GM23338 (cell line): ENCODE data around the gene PRPSAP2. TPM values are rescaled to one million over a fixed set of nuclear protein-coding genes. Genes with fewer than 3 reads are reported as not detected.

Experiments
- ATAC-seq: fragments of 200-7000 bp; cut with Tn5 transposase; 3 replicates; pipeline ENCODE4 v1.9.1; 2020
- DNase-seq: peaks from one replicate; pipeline ENCODE4 v3.0.0-alpha.2; 2015; ENCODE audit warnings: low spot score
- H2AFZ ChIP-seq: fragments of 200-600 bp; sonication (generic); 2 replicates; pipeline ENCODE4 v1.8.0; 2016; ENCODE audit warnings: antibody characterized with exemption, mild to moderate bottlenecking, moderate library complexity
- H3F3A ChIP-seq: fragments of 200-600 bp; sonication (generic); replicated peaks from 2 replicates; pipeline ENCODE4 v1.8.0; 2017; ENCODE audit warnings: antibody characterized with exemption, mixed run types, low read depth
- H3K27ac ChIP-seq: fragments of 200-600 bp; sonication (generic); 2 replicates; pipeline ENCODE4 v1.6.1; 2016; ENCODE audit warnings: low read depth
- H3K27me3 ChIP-seq: fragments of 200-600 bp; sonication (generic); 2 replicates; pipeline ENCODE4 v1.8.0; 2016; ENCODE audit warnings: mild to moderate bottlenecking, mixed run types, moderate library complexity; ENCODE audit not compliant: insufficient read depth
- H3K36me3 ChIP-seq: fragments of 200-600 bp; sonication (generic); 2 replicates; pipeline ENCODE4 v1.8.0; 2016; ENCODE audit warnings: mild to moderate bottlenecking; ENCODE audit not compliant: insufficient read depth
- H3K4me1 ChIP-seq: fragments of 200-600 bp; sonication (generic); 2 replicates; pipeline ENCODE4 v1.8.0; 2016; ENCODE audit warnings: mild to moderate bottlenecking, moderate library complexity; ENCODE audit not compliant: insufficient read depth
- H3K4me2 ChIP-seq: fragments of 200-600 bp; sonication (generic); 2 replicates; pipeline ENCODE4 v1.7.1; 2017; ENCODE audit warnings: mixed run types
- H3K4me3 ChIP-seq: fragments of 200-600 bp; sonication (generic); 2 replicates; pipeline ENCODE4 v1.6.1; 2016; ENCODE audit warnings: mixed run types
- H3K79me2 ChIP-seq: fragments of 200-600 bp; sonication (generic); replicated peaks from 2 replicates; pipeline ENCODE4 v1.8.0; 2017; ENCODE audit warnings: mild to moderate bottlenecking; ENCODE audit not compliant: insufficient read depth
- H3K9me2 ChIP-seq: fragments of 200-600 bp; sonication (generic); 2 replicates; pipeline ENCODE4 v1.8.0; 2017; ENCODE audit not compliant: insufficient read depth
- H4K20me1 ChIP-seq: fragments of 200-600 bp; sonication (generic); replicated peaks from 2 replicates; pipeline ENCODE4 v1.8.0; 2017; ENCODE audit warnings: mild to moderate bottlenecking; ENCODE audit not compliant: insufficient read depth
- H3K27ac Mint-ChIP-seq: 2 replicates; pipeline ENCODE4 v1.8.0; 2020; ENCODE audit warnings: inconsistent platforms, mild to moderate bottlenecking, moderate library complexity, mixed read lengths
- H3K27me3 Mint-ChIP-seq: 3 replicates; pipeline ENCODE4 v1.8.0; 2022; ENCODE audit warnings: low read depth, mild to moderate bottlenecking, moderate library complexity, mixed read lengths, inconsistent platforms; ENCODE audit not compliant: insufficient read depth, poor library complexity
- H3K36me3 Mint-ChIP-seq: 3 replicates; pipeline ENCODE4 v1.8.0; 2021; ENCODE audit warnings: low read depth, mild to moderate bottlenecking, inconsistent platforms, moderate library complexity, mixed read lengths
- H3K4me1 Mint-ChIP-seq: 3 replicates; pipeline ENCODE4 v1.8.0; 2020; ENCODE audit warnings: mild to moderate bottlenecking, inconsistent platforms, mixed read lengths
- H3K4me3 Mint-ChIP-seq: 3 replicates; pipeline ENCODE4 v1.8.0; 2021; ENCODE audit warnings: moderate library complexity, mild to moderate bottlenecking, inconsistent platforms, mixed read lengths
- H3K9me3 Mint-ChIP-seq: 3 replicates; pipeline ENCODE4 v1.8.0; 2020; ENCODE audit warnings: moderate library complexity, mild to moderate bottlenecking, inconsistent platforms, mixed read lengths
- CREB1 ChIP-seq: fragments of 250-450 bp; sonication (Bioruptor Pico); IDR thresholded peaks from 2 replicates; pipeline ENCODE4 v1.5.0; 2020; ENCODE audit warnings: low read depth, mild to moderate bottlenecking, moderate library complexity
- EZH2phosphoT487 ChIP-seq: fragments of 200-600 bp; sonication (generic); IDR thresholded peaks from one replicate; pipeline ENCODE4 v1.8.1; 2018; ENCODE audit warnings: antibody characterized with exemption; ENCODE audit not compliant: unreplicated experiment
- JUNB ChIP-seq: IDR thresholded peaks from one replicate; pipeline ENCODE4 v1.6.1; 2016; ENCODE audit warnings: antibody characterized with exemption; ENCODE audit not compliant: unreplicated experiment
- NANOG ChIP-seq: IDR thresholded peaks from 2 replicates; pipeline ENCODE4 v1.6.1; 2016; ENCODE audit warnings: antibody characterized with exemption, borderline replicate concordance
- POLR2AphosphoS5 ChIP-seq: IDR thresholded peaks from 2 replicates; pipeline ENCODE4 v1.6.1; 2016; ENCODE audit warnings: antibody characterized with exemption, low read depth
- STAT1 ChIP-seq: IDR thresholded peaks from one replicate; pipeline ENCODE4 v1.6.1; 2016; ENCODE audit warnings: antibody characterized with exemption; ENCODE audit not compliant: unreplicated experiment
- ZNF114 ChIP-seq: fragments of 250-450 bp; sonication (Bioruptor Pico); IDR thresholded peaks from 2 replicates; pipeline ENCODE4 v1.5.0; 2020; ENCODE audit warnings: mild to moderate bottlenecking, moderate library complexity
- polyA plus RNA-seq: library from polyadenylated mRNA; unstranded; fragments of >200 nt; fragmentation: Nextera tagmentation; extraction: Ambion mirVana; gene quantifications from 2 replicates; pipeline ENCODE4 v1.2.1, GENCODE V29; 2016
- total RNA-seq: library from RNA; depleted of rRNA; stranded (reverse); fragments of >200 nt; shearing (Covaris generic); gene quantifications from 2 replicates; pipeline ENCODE4 v1.2.3, GENCODE V29; 2014
- TF ChIP-seq, protein P1 (sequence below), 2 experiments: fragments of 200-600 bp in 1 of 2; sonication (generic) in 1 of 2; conservative IDR thresholded peaks; 2 replicates each; pipeline versions ENCODE4 v1.5.1 to v1.6.1; 2016 to 2017; ENCODE audit warnings: antibody characterized with exemption in 2 of 2, low read depth in 2 of 2, mild to moderate bottlenecking in 2 of 2, moderate library complexity in 1 of 2
- TF ChIP-seq, protein P2 (sequence below): fragments of 250-450 bp; sonication (Bioruptor Pico); IDR thresholded peaks from 2 replicates; pipeline ENCODE4 v1.5.0; 2020; ENCODE audit warnings: mild to moderate bottlenecking, moderate library complexity

The PRPSAP2 gene
- total and polyA plus RNA-seq, 2 experiments from 2014 or later = 34.6 to 54.4 TPM

DNA sequence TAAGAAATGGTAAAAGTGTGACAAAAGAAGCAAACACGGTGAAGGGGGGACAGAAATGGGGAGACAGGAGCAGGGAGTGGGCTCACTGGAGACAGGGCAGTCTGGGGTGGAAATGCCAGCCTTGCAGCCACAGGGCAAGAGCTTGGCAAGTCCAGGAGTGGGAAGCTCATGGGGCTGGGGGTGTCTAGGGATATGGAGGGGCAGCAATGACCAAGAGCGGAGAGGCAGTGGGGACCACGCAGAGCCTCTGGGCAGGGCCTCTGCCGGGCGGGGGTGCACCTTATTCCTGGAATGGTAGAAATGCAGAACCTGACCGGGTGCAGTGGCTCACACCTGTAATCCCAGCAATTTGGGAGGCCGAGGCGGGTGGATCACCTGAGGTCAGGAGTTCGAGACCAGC lies 106.6 kb downstream of the PRPSAP2 start:
- Mint-ChIP-seq H3K36me3 (peaks cover under 1% of the 10 kb centered on the region; the same call in 2 of the 3 replicates), H3K27me3 (peaks cover 17% of the 10 kb centered on the region), H3K27ac (peak overlapping the region; percentile 7; the same call in 1 of the 2 replicates), H3K4me3 (no peak overlapping the region; the same call in 2 of the 3 replicates), H3K9me3 (no peaks in the 10 kb centered on the region), H3K4me1 (peaks cover 31% of the 10 kb centered on the region)
- TF ChIP-seq POLR2AphosphoS5 (no peak), ZNF114 (CRISPR knock-in tag) (no peak), EZH2phosphoT487 (no peak), CREB1 (no peak), STAT1 (no peak)
- TF ChIP-seq, protein P1, sequence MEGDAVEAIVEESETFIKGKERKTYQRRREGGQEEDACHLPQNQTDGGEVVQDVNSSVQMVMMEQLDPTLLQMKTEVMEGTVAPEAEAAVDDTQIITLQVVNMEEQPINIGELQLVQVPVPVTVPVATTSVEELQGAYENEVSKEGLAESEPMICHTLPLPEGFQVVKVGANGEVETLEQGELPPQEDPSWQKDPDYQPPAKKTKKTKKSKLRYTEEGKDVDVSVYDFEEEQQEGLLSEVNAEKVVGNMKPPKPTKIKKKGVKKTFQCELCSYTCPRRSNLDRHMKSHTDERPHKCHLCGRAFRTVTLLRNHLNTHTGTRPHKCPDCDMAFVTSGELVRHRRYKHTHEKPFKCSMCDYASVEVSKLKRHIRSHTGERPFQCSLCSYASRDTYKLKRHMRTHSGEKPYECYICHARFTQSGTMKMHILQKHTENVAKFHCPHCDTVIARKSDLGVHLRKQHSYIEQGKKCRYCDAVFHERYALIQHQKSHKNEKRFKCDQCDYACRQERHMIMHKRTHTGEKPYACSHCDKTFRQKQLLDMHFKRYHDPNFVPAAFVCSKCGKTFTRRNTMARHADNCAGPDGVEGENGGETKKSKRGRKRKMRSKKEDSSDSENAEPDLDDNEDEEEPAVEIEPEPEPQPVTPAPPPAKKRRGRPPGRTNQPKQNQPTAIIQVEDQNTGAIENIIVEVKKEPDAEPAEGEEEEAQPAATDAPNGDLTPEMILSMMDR (conservative IDR thresholded peaks at IDR 0.05; ENCODE audit: low read depth in 2 of 2) = no peak
- Histone ChIP-seq H3F3A (no peaks in the 10 kb centered on the region), H3K27me3 (no peaks in the 10 kb centered on the region), H3K79me2 (no peaks in the 10 kb centered on the region), H3K4me3 (no peak overlapping the region), H3K4me1 (peaks cover 4% of the 10 kb centered on the region; the same call in 1 of the 2 replicates), H4K20me1 (no peaks in the 10 kb centered on the region), H2AFZ (no peak overlapping the region), H3K9me2 (no peaks in the 10 kb centered on the region), H3K27ac (no peak overlapping the region), H3K4me2 (no peak overlapping the region), H3K36me3 (no peaks in the 10 kb centered on the region)
- ATAC-seq (no peak), DNase-seq (no peak)

DNA sequence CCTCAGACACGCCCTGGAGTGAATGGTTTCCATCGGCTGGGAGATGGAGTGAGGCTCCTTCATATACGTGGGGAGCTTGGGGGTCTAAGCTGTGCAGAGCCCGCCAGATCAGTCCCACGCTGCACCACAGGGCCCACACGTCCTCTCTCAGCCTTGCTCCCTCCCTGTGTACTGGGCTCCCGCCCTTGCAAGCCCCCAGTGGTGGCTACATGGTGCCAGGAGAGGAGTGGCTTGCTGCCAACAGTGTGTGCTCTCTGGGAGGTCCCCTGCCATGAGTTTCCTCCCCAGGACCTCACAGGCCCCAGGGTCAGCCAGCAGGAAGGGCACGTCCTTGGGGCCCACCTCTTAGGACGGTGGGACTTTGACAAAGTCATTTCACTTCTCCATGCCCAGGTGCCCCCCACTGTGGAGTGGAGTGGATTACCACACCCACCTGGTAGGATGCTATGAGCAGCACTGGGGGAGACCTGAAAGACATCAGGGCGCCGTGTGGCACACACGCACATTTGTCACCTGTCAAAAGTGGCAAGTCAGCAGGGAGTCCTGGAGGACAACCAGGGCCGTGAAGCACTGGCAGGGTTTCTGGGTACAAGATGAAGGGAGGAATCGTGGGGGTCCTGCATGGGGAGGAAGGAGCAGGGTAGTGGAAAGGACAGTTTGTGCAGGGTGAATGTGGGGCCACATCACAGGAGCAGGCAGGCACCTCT lies 107.8 kb downstream of the PRPSAP2 start:
- H3K4me3 ChIP-seq = no peak overlapping the region
- no peaks in the 10 kb centered on the region; the same call in 1 of the 2 replicates for H3K36me3 ChIP-seq
- ATAC-seq (no peak), DNase-seq (no peak)
- H3F3A ChIP-seq = no peaks in the 10 kb centered on the region
- H3K4me2 ChIP-seq = no peak overlapping the region
- H3K27ac ChIP-seq = no peak overlapping the region
- peaks cover 4% of the 10 kb centered on the region; the same call in 1 of the 2 replicates for H3K4me1 ChIP-seq
- no peaks in the 10 kb centered on the region for H3K9me2 ChIP-seq
- TF ChIP-seq JUNB (no peak), POLR2AphosphoS5 (no peak), CREB1 (no peak), STAT1 (no peak), NANOG (no peak), ZNF114 (CRISPR knock-in tag) (no peak), EZH2phosphoT487 (no peak)
- TF ChIP-seq, protein P1 (conservative IDR thresholded peaks at IDR 0.05; ENCODE audit: low read depth in 2 of 2) = no peak
- TF ChIP-seq, protein P2, sequence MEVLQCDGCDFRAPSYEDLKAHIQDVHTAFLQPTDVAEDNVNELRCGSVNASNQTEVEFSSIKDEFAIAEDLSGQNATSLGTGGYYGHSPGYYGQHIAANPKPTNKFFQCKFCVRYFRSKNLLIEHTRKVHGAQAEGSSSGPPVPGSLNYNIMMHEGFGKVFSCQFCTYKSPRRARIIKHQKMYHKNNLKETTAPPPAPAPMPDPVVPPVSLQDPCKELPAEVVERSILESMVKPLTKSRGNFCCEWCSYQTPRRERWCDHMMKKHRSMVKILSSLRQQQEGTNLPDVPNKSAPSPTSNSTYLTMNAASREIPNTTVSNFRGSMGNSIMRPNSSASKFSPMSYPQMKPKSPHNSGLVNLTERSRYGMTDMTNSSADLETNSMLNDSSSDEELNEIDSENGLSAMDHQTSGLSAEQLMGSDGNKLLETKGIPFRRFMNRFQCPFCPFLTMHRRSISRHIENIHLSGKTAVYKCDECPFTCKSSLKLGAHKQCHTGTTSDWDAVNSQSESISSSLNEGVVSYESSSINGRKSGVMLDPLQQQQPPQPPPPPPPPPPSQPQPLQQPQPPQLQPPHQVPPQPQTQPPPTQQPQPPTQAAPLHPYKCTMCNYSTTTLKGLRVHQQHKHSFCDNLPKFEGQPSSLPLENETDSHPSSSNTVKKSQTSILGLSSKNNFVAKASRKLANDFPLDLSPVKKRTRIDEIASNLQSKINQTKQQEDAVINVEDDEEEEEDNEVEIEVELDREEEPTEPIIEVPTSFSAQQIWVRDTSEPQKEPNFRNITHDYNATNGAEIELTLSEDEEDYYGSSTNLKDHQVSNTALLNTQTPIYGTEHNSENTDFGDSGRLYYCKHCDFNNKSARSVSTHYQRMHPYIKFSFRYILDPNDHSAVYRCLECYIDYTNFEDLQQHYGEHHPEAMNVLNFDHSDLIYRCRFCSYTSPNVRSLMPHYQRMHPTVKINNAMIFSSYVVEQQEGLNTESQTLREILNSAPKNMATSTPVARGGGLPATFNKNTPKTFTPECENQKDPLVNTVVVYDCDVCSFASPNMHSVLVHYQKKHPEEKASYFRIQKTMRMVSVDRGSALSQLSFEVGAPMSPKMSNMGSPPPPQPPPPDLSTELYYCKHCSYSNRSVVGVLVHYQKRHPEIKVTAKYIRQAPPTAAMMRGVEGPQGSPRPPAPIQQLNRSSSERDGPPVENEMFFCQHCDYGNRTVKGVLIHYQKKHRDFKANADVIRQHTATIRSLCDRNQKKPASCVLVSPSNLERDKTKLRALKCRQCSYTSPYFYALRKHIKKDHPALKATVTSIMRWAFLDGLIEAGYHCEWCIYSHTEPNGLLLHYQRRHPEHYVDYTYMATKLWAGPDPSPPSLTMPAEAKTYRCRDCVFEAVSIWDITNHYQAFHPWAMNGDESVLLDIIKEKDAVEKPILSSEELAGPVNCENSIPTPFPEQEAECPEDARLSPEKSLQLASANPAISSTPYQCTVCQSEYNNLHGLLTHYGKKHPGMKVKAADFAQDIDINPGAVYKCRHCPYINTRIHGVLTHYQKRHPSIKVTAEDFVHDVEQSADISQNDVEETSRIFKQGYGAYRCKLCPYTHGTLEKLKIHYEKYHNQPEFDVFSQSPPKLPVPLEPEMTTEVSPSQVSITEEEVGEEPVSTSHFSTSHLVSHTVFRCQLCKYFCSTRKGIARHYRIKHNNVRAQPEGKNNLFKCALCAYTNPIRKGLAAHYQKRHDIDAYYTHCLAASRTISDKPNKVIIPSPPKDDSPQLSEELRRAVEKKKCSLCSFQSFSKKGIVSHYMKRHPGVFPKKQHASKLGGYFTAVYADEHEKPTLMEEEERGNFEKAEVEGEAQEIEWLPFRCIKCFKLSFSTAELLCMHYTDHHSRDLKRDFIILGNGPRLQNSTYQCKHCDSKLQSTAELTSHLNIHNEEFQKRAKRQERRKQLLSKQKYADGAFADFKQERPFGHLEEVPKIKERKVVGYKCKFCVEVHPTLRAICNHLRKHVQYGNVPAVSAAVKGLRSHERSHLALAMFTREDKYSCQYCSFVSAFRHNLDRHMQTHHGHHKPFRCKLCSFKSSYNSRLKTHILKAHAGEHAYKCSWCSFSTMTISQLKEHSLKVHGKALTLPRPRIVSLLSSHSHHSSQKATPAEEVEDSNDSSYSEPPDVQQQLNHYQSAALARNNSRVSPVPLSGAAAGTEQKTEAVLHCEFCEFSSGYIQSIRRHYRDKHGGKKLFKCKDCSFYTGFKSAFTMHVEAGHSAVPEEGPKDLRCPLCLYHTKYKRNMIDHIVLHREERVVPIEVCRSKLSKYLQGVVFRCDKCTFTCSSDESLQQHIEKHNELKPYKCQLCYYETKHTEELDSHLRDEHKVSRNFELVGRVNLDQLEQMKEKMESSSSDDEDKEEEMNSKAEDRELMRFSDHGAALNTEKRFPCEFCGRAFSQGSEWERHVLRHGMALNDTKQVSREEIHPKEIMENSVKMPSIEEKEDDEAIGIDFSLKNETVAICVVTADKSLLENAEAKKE (CRISPR knock-in tag) = no peak
- no peak overlapping the region for H2AFZ ChIP-seq
- H3K4me1 Mint-ChIP-seq = peaks cover 37% of the 10 kb centered on the region
- H3K9me3 Mint-ChIP-seq = no peaks in the 10 kb centered on the region
- H4K20me1 ChIP-seq = no peaks in the 10 kb centered on the region
- H3K4me3 Mint-ChIP-seq = no peak overlapping the region; the same call in 2 of the 3 replicates
- H3K27me3 Mint-ChIP-seq = peaks cover 22% of the 10 kb centered on the region
- H3K79me2 ChIP-seq = no peaks in the 10 kb centered on the region
- H3K27ac Mint-ChIP-seq = no peak overlapping the region
- peaks cover 12% of the 10 kb centered on the region for H3K36me3 Mint-ChIP-seq
- no peaks in the 10 kb centered on the region for H3K27me3 ChIP-seq
